Choroid plexus epithelial cell (primary cell): ENCODE data around the gene CLEC4A.
A peak's percentile ranks its signal among the peaks of the same experiment; 100 is the strongest.
"Not testable (repeated sequence)": the region's sequence is repeated elsewhere in the genome, so short reads cannot be mapped to it uniquely, and the experiment has no call there.

Experiments
- DNase-seq: peaks from one replicate; pipeline ENCODE4 v3.0.0-alpha.2; 2010; ENCODE audit warnings: low read depth
- H3K4me3 ChIP-seq: 2 replicates; pipeline ENCODE4 v1.5.1; 2011; ENCODE audit warnings: low read depth, mild to moderate bottlenecking, control low read depth, low read length, moderate library complexity
- CTCF ChIP-seq: conservative IDR thresholded peaks from 2 replicates; pipeline ENCODE4 v1.5.1; 2011; ENCODE audit warnings: low read depth, mild to moderate bottlenecking, control low read depth, inconsistent platforms, low read length, moderate library complexity

CLEC4A gene

GRCh38 chr12:8157484-8158198 is 34.2 kb downstream of the CLEC4A start:
- TF ChIP-seq CTCF: no peak
- no peak overlapping the region for H3K4me3 ChIP-seq
- no peak for DNase-seq

- not testable (repeated sequence) for DNase-seq
Measured at GRCh38 chr12:8172911-8173310, 49.5 kb downstream of the CLEC4A start.

GRCh38 chr12:8179989-8180585 is 56.7 kb downstream of the CLEC4A start:
- peak; percentile 68 for TF ChIP-seq CTCF
- peak overlapping the region; percentile 62 for H3K4me3 ChIP-seq
- peak; percentile 67 for DNase-seq

More at GRCh38 chr12:8172911-8173310, 49.5 kb downstream of the CLEC4A start:
- not testable (repeated sequence) for H3K4me3 ChIP-seq

- H3K4me3 ChIP-seq, DNase-seq: not testable (repeated sequence)
Measured at GRCh38 chr12:8181271-8181670, 57.9 kb downstream of the CLEC4A start.

- not testable (repeated sequence) for H3K4me3 ChIP-seq, DNase-seq
Measured at GRCh38 chr12:8182923-8183322, 59.5 kb downstream of the CLEC4A start.

- not testable (repeated sequence) for H3K4me3 ChIP-seq
Measured at GRCh38 chr12:8183346-8183745, 59.9 kb downstream of the CLEC4A start.

GRCh38 chr12:8184206-8184605 is 60.8 kb downstream of the CLEC4A start:
- not testable (repeated sequence) for DNase-seq, H3K4me3 ChIP-seq

More at GRCh38 chr12:8183346-8183745, 59.9 kb downstream of the CLEC4A start:
- not testable (repeated sequence) for DNase-seq

GRCh38 chr12:8188088-8188487 is 64.7 kb downstream of the CLEC4A start:
- peak; percentile 3 for DNase-seq
- not testable (repeated sequence) for H3K4me3 ChIP-seq
